SK-N-SH (cell line): ENCODE data around the gene KRTAP9-1.

Experiments
- CTCF ChIP-seq: fragments of 200-600 bp; sonication (generic); IDR thresholded peaks from 2 replicates; pipeline ENCODE4 v1.6.1; 2017; ENCODE audit warnings: antibody characterized with exemption, mild to moderate bottlenecking, moderate library complexity
- EP300 ChIP-seq, 2 experiments: IDR thresholded peaks; 2 replicates each; pipeline versions ENCODE4 v1.4.0 to v1.6.1; 2012; ENCODE audit warnings: borderline replicate concordance in 1 of 2, low read depth in 1 of 2, low read length in 1 of 2
- RXRA ChIP-seq: IDR thresholded peaks from 2 replicates; pipeline ENCODE4 v1.4.0; 2012; ENCODE audit warnings: low read depth, mild to moderate bottlenecking, borderline replicate concordance
- TAF1 ChIP-seq: IDR thresholded peaks from 2 replicates; pipeline ENCODE4 v1.6.1; 2012; ENCODE audit warnings: low read depth, mild to moderate bottlenecking, low read length, moderate library complexity, borderline replicate concordance
- USF1 ChIP-seq: IDR thresholded peaks from 2 replicates; pipeline ENCODE4 v1.4.0; 2012; ENCODE audit warnings: low read depth, borderline replicate concordance

- TF ChIP-seq CTCF = no peak
- no peak for TF ChIP-seq TAF1
- no peak for TF ChIP-seq EP300 (IDR thresholded peaks at IDR 0.05; ENCODE audit: borderline replicate concordance in 1 of 2, low read depth in 1 of 2, low read length in 1 of 2)
- TF ChIP-seq USF1 = no peak
- no peak for TF ChIP-seq RXRA
Measured at GRCh38 chr17:41153856-41154255, 35.8 kb upstream of the KRTAP9-1 start.
